Measurements from ENCODE around the gene IZUMO1R. TPM values are rescaled to one million over a fixed set of nuclear protein-coding genes. Genes with fewer than 3 reads are reported as not detected.
"Not testable (repeated sequence)": the region's sequence is repeated elsewhere in the genome, so short reads cannot be mapped to it uniquely, and the experiment has no call there.

IZUMO1R gene
- not detected in 2 replicates for total RNA-seq

GRCh38 chr11:94303966-94304958 lies at the start of gene IZUMO1R:
IZUMO1R (plus strand) TSS chr11:94304580; CDS start chr11:94305637, 1,057 bp downstream.
- Mint-ChIP-seq H3K36me3 (ENCODE audit: low read depth) (no peaks in the 10 kb centered on the region), H3K27ac (no peak within 1 kb of the TSS), H3K27me3 (ENCODE audit: insufficient read depth) (peaks cover 3% of the 10 kb centered on the region), H3K4me1 (ENCODE audit: low read depth) (no peaks in the 10 kb centered on the region), H3K4me3 (no peak within 1 kb of the TSS), H3K9me3 (no peaks in the 10 kb centered on the region)
- intact Hi-C loops (cut with micrococcal nuclease) = no loop called here
- DNase-seq (ENCODE audit: low spot score) = no peak

GRCh38 chr11:94271885-94272372 lies 32.5 kb upstream of the IZUMO1R start:
- Mint-ChIP-seq H3K27ac (no peak overlapping the region), H3K4me3 (no peak overlapping the region), H3K9me3 (peaks cover 5% of the 10 kb centered on the region), H3K4me1 (ENCODE audit: low read depth) (no peaks in the 10 kb centered on the region), H3K36me3 (ENCODE audit: low read depth) (no peaks in the 10 kb centered on the region), H3K27me3 (ENCODE audit: insufficient read depth) (no peaks in the 10 kb centered on the region)
- DNase-seq (ENCODE audit: low spot score) = no peak
- intact Hi-C loops (cut with micrococcal nuclease) = no loop called here

- H3K9me3 Mint-ChIP-seq = peaks cover 5% of the 10 kb centered on the region
- H3K4me1 Mint-ChIP-seq (ENCODE audit: low read depth) = no peaks in the 10 kb centered on the region
- intact Hi-C loops (cut with micrococcal nuclease) = no loop called here
- H3K36me3 Mint-ChIP-seq (ENCODE audit: low read depth) = no peaks in the 10 kb centered on the region
- DNase-seq (ENCODE audit: low spot score) = no peak
- H3K27ac Mint-ChIP-seq = no peak overlapping the region
- no peaks in the 10 kb centered on the region for H3K27me3 Mint-ChIP-seq (ENCODE audit: insufficient read depth)
- no peak overlapping the region for H3K4me3 Mint-ChIP-seq
Observed at GRCh38 chr11:94272738-94273313, 31.6 kb upstream of the IZUMO1R start.

- DNase-seq (ENCODE audit: low spot score) = no peak
Observed at GRCh38 chr11:94275961-94276360, 28.4 kb upstream of the IZUMO1R start.

GRCh38 chr11:94276943-94277342 lies 27.4 kb upstream of the IZUMO1R start:
- no peaks in the 10 kb centered on the region for H3K36me3 Mint-ChIP-seq (ENCODE audit: low read depth)
- no peak overlapping the region for H3K27ac Mint-ChIP-seq
- no peaks in the 10 kb centered on the region for H3K9me3 Mint-ChIP-seq
- DNase-seq (ENCODE audit: low spot score) = no peak
- H3K27me3 Mint-ChIP-seq (ENCODE audit: insufficient read depth) = no peaks in the 10 kb centered on the region
- intact Hi-C loops (cut with micrococcal nuclease) = no loop called here
- no peaks in the 10 kb centered on the region for H3K4me1 Mint-ChIP-seq (ENCODE audit: low read depth)
- H3K4me3 Mint-ChIP-seq = no peak overlapping the region

More at GRCh38 chr11:94275961-94276360, 28.4 kb upstream of the IZUMO1R start:
- Mint-ChIP-seq H3K4me3 (no peak overlapping the region), H3K9me3 (no peaks in the 10 kb centered on the region), H3K4me1 (ENCODE audit: low read depth) (no peaks in the 10 kb centered on the region), H3K36me3 (ENCODE audit: low read depth) (no peaks in the 10 kb centered on the region), H3K27me3 (ENCODE audit: insufficient read depth) (no peaks in the 10 kb centered on the region), H3K27ac (no peak overlapping the region)
- intact Hi-C loops (cut with micrococcal nuclease) = no loop called here

GRCh38 chr11:94278207-94278606 lies 26.2 kb upstream of the IZUMO1R start:
- H3K4me3 Mint-ChIP-seq; intact Hi-C loops (cut with micrococcal nuclease); H3K4me1 Mint-ChIP-seq (ENCODE audit: low read depth); H3K36me3 Mint-ChIP-seq (ENCODE audit: low read depth); H3K27me3 Mint-ChIP-seq (ENCODE audit: insufficient read depth); H3K9me3 Mint-ChIP-seq; DNase-seq (ENCODE audit: low spot score); H3K27ac Mint-ChIP-seq: not testable (repeated sequence)

- no peak overlapping the region for H3K4me3 Mint-ChIP-seq
- no peaks in the 10 kb centered on the region for H3K27me3 Mint-ChIP-seq (ENCODE audit: insufficient read depth)
- H3K27ac Mint-ChIP-seq = no peak overlapping the region
- no peak for DNase-seq (ENCODE audit: low spot score)
- no peaks in the 10 kb centered on the region for H3K4me1 Mint-ChIP-seq (ENCODE audit: low read depth)
- intact Hi-C loops (cut with micrococcal nuclease) = no loop called here
- H3K36me3 Mint-ChIP-seq (ENCODE audit: low read depth) = no peaks in the 10 kb centered on the region
- no peaks in the 10 kb centered on the region for H3K9me3 Mint-ChIP-seq
Observed at GRCh38 chr11:94279996-94280395, 24.4 kb upstream of the IZUMO1R start.

- intact Hi-C loops (cut with micrococcal nuclease) = no loop called here
- no peaks in the 10 kb centered on the region for H3K9me3 Mint-ChIP-seq
- no peaks in the 10 kb centered on the region for H3K4me1 Mint-ChIP-seq (ENCODE audit: low read depth)
- no peak overlapping the region for H3K4me3 Mint-ChIP-seq
- H3K36me3 Mint-ChIP-seq (ENCODE audit: low read depth) = no peaks in the 10 kb centered on the region
- no peaks in the 10 kb centered on the region for H3K27me3 Mint-ChIP-seq (ENCODE audit: insufficient read depth)
- H3K27ac Mint-ChIP-seq = no peak overlapping the region
- DNase-seq (ENCODE audit: low spot score) = no peak
Observed at GRCh38 chr11:94281324-94281723, 23.1 kb upstream of the IZUMO1R start.

GRCh38 chr11:94283678-94284077 lies 20.7 kb upstream of the IZUMO1R start:
- Mint-ChIP-seq H3K36me3 (ENCODE audit: low read depth) (no peaks in the 10 kb centered on the region), H3K9me3 (no peaks in the 10 kb centered on the region), H3K27me3 (ENCODE audit: insufficient read depth) (no peaks in the 10 kb centered on the region), H3K27ac (no peak overlapping the region), H3K4me1 (ENCODE audit: low read depth) (no peaks in the 10 kb centered on the region), H3K4me3 (no peak overlapping the region)
- intact Hi-C loops (cut with micrococcal nuclease) = no loop called here
- no peak for DNase-seq (ENCODE audit: low spot score)

- Mint-ChIP-seq H3K4me3 (no peak overlapping the region), H3K27me3 (ENCODE audit: insufficient read depth) (no peaks in the 10 kb centered on the region), H3K4me1 (ENCODE audit: low read depth) (no peaks in the 10 kb centered on the region), H3K27ac (no peak overlapping the region), H3K9me3 (no peaks in the 10 kb centered on the region), H3K36me3 (ENCODE audit: low read depth) (no peaks in the 10 kb centered on the region)
- DNase-seq (ENCODE audit: low spot score) = no peak
- intact Hi-C loops (cut with micrococcal nuclease) = no loop called here
Observed at GRCh38 chr11:94295534-94295933, 8.8 kb upstream of the IZUMO1R start.

- Mint-ChIP-seq H3K9me3 (no peaks in the 10 kb centered on the region), H3K4me1 (ENCODE audit: low read depth) (no peaks in the 10 kb centered on the region), H3K27me3 (ENCODE audit: insufficient read depth) (no peaks in the 10 kb centered on the region), H3K27ac (no peak overlapping the region), H3K36me3 (ENCODE audit: low read depth) (no peaks in the 10 kb centered on the region), H3K4me3 (no peak overlapping the region)
- intact Hi-C loops (cut with micrococcal nuclease) = no loop called here
- DNase-seq (ENCODE audit: low spot score) = no peak
Observed at GRCh38 chr11:94297985-94298576, 6.3 kb upstream of the IZUMO1R start.

- H3K27me3 Mint-ChIP-seq (ENCODE audit: insufficient read depth) = peaks cover 3% of the 10 kb centered on the region
- H3K9me3 Mint-ChIP-seq = no peaks in the 10 kb centered on the region
- H3K4me1 Mint-ChIP-seq (ENCODE audit: low read depth) = no peaks in the 10 kb centered on the region
- DNase-seq (ENCODE audit: low spot score) = no peak
- intact Hi-C loops (cut with micrococcal nuclease) = no loop called here
- no peak overlapping the region for H3K4me3 Mint-ChIP-seq
- H3K27ac Mint-ChIP-seq = no peak overlapping the region
- H3K36me3 Mint-ChIP-seq (ENCODE audit: low read depth) = no peaks in the 10 kb centered on the region
Observed at GRCh38 chr11:94302776-94303175, 1.6 kb upstream of the IZUMO1R start.

- Mint-ChIP-seq H3K27me3 (ENCODE audit: insufficient read depth) (peaks cover 3% of the 10 kb centered on the region), H3K4me1 (ENCODE audit: low read depth) (no peaks in the 10 kb centered on the region), H3K36me3 (ENCODE audit: low read depth) (no peaks in the 10 kb centered on the region), H3K9me3 (no peaks in the 10 kb centered on the region), H3K27ac (no peak overlapping the region), H3K4me3 (no peak overlapping the region)
- no peak for DNase-seq (ENCODE audit: low spot score)
- intact Hi-C loops (cut with micrococcal nuclease) = no loop called here
Observed at GRCh38 chr11:94305146-94305545, 766 bp downstream of the IZUMO1R start.

All from activated T-helper 1 cell treated with anti-CD3 and anti-CD28 coated beads, Interleukin-12 subunit alpha, Interleukin-12 subunit beta, Interleukin-2, Interleukin-4 antibody, amounts not matched to agents 30 ng/mL and 10 ng/mL and 1 ng/mL, durations not matched to agents 14 hours and 24 hours and 36 hours (primary cell).